Fibroblast of skin of back (primary cell): ENCODE results near the gene PDE11A.

Source experiments
- DNase-seq: peaks from one replicate; pipeline ENCODE4 v3.0.0-alpha.2; 2013

Gene PDE11A

GRCh38 chr2:177618255-177619253 is 454.0 kb downstream of the PDE11A start:
- DNase-seq = peak; percentile 90

- no peak for DNase-seq
Measured at GRCh38 chr2:177617849-177618248, 454.7 kb downstream of the PDE11A start.

GRCh38 chr2:177616731-177617130 is 455.8 kb downstream of the PDE11A start:
- DNase-seq = no peak

- DNase-seq = no peak
Measured at GRCh38 chr2:177616066-177616465, 456.5 kb downstream of the PDE11A start.

- DNase-seq = no peak
Measured at GRCh38 chr2:177612659-177613058, 459.9 kb downstream of the PDE11A start.

DNA sequence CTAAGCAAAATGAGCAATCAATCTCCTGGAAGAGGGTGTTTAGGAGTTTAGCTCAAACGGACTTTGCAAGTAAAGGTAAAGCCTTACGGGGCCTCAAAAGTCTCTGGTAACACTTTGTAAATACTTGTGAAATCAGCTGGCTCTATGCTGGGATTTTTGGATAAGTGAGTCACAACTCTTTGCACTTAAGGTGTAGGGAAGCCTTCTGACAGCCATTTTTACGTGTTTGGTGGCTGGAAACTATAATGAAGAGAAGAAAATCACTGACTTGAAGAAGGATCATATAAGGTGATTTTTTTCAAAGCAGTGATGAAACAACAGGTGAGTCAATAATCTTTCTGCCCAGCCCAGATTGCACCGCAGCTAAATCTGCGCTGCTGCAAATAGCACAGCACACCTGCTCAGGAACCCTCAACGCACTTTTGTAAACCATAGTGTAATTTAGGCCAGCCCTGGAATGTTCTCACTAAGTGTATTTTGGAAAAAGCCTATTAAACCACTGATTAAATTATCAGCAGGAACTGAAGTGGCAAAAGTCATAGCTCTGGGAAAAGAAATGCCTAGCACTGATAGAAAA is 461.2 kb downstream of the PDE11A start:
- DNase-seq = no peak

DNA sequence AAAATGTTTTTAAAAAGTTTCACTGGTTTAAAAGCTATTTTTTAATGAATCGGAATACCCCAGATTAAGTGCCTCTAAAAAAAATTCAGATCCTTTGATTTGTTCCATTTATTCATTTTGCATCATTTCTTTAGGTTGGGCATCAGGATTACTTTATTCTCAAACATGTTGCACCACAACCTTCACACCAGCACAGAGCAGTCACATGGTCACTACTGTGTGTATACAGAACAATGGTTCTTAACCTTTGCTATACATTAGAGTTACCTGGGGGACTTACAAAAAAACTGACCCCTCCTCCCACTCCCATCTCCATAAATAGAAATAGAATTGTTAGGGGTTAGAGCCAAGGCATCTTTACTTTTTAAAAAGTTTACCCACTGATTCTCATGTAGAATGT is 461.8 kb downstream of the PDE11A start:
- DNase-seq = no peak

GRCh38 chr2:177606636-177607035 is 465.9 kb downstream of the PDE11A start:
- peak; percentile 71 for DNase-seq

GRCh38 chr2:177604271-177605065 is 468.1 kb downstream of the PDE11A start:
- peak; percentile 60 for DNase-seq

DNA sequence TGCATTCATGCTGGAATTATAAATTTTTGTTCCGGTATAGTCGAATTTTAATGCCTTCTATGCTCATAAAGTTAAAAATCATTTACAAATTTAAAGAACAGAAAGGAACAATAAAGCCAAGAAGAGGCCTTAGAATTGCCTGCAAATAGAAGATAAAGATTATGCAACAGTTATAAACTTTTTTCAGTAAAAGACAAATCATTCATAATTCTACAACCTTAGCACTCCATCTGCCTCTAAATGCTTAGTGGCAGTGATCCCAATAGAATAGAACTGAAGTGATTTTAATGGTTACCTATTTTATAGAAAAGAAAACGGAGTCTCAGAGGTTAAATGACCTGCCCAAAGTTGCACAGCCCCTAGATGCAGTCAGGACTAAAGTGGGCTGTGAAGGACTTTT is 468.8 kb downstream of the PDE11A start:
- no peak for DNase-seq

DNA sequence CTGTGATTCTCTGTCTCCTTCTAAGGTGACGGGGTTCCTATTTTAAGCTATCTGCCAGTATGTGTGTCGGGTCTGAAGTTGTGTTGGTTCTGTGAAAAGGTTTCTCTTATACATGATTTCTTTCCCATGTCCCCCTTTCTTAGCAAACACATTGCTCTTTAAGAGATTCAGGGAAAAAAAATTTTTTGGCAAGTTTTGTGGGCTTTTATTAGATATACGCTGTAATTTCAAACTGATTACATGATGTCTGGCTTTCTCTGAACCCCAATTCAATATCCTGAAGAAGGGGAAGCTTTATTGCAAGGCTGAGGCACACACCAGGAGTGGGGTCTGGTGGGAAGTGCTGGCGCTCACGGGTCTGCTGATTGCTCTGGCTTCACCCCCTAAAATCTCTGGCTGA is 469.4 kb downstream of the PDE11A start:
- DNase-seq = no peak

DNA sequence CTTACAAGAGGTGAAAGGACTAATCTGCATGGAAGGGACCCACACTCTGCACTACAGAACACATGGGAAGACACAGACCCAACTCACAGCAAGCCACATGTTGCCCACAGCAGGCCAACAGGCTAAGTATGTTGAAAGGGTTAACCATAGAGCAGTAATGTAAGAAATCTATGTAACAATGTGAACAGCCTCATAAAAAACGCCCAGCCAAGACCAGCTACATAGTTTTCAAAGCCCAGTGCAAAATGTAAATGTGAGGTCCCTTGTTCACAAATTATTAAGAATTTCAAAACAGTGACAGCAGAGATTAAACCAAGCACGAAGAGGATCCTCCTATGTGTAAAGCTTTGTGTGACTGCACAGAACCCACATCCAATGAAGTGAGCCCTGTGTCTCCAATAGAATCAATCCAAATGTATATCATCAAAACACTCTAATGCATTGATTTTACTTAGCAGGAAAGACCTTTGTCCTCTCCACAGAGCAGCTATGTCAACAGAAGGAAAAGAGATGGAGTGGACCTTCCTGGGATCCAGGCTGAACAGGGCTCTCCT is 469.9 kb downstream of the PDE11A start:
- DNase-seq = no peak

DNA sequence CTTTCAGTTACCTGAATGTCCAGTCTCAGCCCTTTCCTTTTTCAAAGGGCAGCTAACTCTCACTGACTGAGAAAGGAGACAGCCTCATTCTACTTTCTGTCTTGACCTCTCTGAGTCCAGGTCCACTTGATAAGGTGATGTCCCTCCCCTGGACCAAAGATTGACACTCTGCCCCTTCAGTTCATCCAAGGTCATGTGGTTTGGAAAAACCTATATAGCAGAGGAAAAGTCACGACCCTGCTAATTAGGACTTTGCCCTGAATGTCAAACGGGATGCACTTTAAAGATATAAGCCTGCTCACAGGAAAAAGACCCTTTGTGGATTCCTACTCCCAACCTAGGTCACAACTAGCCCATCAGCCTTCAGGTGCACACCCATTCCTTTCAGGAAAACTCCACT is 471.7 kb downstream of the PDE11A start:
- DNase-seq = no peak

DNA sequence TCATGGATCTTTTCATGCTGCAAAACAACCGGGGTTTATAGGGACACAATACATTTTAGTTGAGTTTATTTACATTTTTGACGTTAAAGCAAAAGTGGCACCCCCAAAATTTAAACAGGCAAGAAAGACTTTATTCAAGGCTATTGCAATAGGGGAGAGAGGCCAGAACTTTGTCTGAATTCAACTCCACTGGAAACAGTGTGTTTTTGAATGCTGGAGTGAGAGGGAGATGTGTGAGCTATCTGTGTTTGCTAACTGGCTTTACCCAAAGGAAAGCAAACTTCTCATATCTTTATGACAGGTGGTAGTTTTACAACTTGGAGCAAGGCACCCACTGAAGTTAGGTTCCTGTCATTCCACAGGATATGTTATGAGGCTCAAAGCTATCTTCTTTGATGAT is 472.6 kb downstream of the PDE11A start:
- no peak for DNase-seq

DNA sequence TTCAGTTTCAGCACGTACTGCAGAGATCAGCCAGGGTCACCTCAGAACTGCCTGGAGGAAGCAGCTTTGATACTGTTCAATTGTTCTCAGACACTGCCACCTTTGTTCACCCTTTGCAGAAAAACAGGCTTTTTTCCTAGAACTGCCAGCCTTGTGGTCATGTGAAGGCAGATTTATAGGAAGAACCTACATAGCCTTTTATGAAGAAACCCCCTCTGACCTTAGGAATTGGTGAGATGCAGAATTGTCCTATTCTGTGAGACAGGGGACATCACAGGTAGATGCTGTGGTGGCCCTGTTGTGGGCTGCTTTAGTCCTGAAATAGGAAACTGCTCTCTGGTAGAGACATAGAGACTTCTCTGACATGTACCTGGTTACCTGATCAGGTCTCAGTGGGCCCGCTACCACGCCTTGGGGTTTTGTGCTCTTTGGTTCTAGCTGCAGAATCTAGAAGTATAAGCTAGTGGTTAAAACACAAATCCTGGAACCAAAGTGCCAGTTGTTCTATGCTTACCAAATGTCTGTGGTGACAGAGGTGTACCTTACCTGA is 473.4 kb downstream of the PDE11A start:
- no peak for DNase-seq

- DNase-seq = no peak
Measured at GRCh38 chr2:177598326-177599138, 474.0 kb downstream of the PDE11A start.

- DNase-seq = no peak
Measured at GRCh38 chr2:177597759-177598158, 474.8 kb downstream of the PDE11A start.

DNA sequence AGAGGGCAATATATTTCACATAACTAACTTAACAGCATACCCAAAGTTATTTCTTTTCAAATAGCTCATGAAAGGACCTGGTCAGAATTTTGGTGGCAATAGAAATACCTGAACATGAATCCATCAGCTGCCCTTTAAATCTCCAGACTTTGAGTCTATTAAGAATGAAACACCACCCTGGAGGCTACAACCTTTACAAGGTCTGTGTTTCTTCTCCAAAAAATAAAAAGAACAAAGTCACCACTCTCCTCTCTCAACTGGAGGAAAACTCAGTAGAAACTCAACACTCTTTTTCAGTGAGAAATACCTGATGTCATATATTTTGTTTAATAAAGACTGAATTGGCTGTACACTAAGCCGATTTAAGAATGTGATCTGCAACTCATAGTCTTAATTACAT is 475.7 kb downstream of the PDE11A start:
- DNase-seq = no peak

DNA sequence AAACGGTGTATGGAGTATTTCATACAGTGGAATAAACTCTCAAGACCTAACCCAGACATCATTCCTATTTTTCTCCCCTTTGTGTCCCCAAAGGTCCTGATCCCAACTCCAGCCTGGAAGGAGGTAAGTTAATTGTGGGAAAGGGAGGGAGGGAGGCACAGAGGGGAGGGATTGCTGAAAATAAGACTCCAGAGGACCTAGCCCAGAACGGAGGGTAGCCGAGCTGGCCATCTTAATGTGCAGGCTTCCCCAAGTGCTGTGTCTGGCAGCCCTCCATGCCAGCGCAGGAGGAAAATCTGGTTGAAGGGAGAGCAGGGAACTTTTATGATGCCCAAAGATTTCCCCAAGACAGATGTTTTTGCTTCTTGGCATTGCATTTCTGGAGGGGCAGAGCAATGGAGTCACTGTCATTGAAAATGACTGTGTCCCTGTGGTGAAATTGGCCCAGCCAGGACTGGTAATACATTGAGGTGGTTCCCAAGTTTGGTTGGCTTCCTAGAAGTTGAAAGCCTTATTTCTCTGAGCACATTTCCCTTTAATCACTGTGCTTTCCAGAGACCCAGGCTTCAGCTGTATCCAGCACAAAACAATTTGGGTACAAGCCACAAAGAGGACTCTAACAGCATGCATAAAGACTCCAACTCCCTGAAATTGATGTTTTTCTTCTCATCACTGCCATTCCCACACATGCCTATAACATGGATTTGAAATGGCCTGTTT is 477.3 kb downstream of the PDE11A start:
- no peak for DNase-seq

- no peak for DNase-seq
Measured at GRCh38 chr2:177593402-177593801, 479.2 kb downstream of the PDE11A start.

GRCh38 chr2:177592945-177593344 is 479.6 kb downstream of the PDE11A start:
- DNase-seq = no peak
